NCI-H446 (cell line): ENCODE measurements around the gene NDUFAF8.

ENCODE experiments used
- DNase-seq, 2 experiments: peaks; one replicate each; lab custom pipeline; 2025; lab: John Stamatoyannopoulos, UW

The NDUFAF8 gene

DNA sequence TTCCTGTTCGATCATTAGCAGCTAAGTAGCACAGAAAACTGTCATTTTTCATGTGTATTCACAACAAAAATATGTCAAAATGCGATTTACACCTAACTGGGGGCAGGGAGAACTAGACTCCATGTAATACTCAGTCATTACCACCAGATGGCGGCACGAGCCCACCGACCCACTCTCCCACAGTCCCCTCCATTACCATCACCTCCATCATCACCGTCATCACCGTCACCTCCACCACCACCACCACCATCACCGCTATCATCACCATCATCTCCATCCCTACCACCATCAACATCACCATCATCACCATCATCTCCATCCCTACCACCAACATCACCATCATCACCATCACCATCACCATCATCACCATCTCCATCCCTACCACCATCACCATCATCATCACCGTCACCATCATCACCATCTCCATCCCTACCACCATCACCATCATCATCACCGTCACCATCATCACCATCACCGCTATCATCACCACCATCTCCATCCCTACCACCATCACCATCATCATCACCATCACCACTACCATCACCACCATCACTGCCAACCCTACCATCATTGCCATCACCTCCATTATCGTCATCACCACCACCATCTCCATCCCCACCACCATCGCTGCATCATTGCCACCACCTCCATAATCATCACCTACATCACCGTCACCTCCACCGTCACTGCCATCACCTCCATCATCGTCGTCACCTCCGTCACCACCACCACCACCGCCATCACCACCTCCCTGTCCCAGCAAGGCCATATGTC is 14.4 kb downstream of the NDUFAF8 start:
- DNase-seq = peak; percentile 61 to 72

DNA sequence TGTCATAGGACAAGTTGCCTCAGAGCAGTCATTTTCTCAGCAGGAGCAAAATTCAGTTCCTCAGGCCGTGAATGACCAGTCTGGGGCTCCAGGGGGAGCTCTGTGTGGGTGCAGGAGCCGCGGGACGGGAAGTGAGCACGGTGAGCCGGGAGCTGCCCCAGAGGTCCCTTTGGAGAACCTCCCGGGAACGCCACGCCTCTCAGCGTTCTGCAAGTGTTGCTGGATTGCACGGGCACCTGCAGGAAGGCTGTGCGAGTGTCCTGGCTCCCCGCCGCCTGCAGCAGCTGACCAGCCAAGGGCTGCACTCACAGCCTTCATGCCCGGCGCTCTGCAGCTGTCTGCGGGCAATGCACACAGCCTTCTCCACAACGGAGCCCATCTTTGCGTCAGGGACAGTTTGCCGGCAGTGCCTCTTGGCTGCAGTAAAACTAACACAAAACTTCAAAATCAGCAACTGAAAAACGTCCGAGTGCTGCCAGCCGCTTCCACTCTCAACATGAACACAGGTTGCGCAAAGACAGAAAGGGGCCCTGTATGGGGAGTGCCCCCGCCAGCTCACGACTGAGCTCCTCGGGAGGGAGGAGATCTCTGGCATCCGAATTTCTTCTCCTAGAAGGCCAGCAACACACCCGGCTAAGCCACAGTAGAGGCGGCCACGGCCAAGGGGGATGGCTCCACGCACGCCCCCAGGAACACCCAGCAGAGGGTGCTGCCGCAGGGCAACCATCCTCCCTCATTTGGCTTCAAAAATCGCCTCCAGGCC is 16.0 kb downstream of the NDUFAF8 start:
- DNase-seq = no peak

DNA sequence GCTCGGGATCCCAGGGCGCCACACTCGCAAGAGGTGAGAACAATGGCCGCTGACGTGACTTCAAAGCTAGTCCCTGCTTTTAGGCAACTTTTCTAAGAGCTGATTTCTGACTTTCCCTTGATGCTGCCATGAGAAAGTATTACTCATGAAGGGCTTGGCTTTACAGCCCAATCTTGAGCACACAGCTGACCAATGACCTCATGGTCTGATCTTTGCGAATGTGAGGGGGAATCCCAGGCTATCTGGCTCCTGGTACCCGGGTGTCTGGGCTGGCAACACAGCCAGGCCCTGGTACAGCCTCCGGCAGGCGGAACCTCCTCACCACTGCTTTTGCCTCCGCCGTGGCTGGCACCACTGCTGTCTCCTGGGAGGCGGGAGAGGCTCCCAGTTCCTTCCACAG is 17.5 kb downstream of the NDUFAF8 start:
- no peak for DNase-seq

DNA sequence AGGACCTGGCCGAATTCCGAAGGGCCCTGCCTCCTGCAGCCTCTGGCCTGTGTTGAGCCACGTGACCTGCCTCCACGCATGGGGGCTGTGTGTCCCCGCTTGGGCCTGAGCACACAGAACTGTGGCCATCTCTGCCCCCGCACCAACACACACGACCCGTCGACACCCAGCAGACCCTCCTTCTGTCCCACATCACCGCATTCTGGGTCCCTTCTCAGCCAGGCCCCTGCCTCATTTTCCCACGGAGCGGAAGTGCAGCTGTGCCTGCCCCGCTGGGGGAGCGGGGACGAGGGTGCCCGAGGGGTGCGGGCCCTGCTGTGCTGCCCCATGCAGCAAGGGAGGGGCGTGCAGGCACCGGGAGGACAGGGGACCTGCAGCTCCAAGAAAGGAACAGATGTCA is 18.4 kb downstream of the NDUFAF8 start:
- no peak for DNase-seq

DNA sequence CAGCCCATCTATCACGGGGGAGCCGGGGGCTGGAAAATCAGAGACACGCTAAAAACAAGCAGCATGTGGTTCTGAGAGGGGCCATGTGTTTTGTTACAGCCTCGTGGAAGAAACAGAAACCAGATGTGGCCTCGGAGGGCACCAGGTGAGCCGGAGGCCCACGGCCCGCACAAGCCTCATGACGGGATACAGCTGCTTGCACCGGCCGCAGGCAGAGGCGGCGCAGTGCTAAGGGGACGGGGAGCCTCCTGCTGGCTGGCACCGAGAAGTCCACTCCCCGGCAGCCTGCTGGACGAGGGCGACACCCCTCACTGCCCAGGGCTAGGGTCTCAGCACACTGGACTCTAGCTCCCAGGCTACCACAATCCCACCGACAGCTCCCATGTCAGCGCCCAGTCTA is 19.2 kb downstream of the NDUFAF8 start:
- no peak for DNase-seq

DNA sequence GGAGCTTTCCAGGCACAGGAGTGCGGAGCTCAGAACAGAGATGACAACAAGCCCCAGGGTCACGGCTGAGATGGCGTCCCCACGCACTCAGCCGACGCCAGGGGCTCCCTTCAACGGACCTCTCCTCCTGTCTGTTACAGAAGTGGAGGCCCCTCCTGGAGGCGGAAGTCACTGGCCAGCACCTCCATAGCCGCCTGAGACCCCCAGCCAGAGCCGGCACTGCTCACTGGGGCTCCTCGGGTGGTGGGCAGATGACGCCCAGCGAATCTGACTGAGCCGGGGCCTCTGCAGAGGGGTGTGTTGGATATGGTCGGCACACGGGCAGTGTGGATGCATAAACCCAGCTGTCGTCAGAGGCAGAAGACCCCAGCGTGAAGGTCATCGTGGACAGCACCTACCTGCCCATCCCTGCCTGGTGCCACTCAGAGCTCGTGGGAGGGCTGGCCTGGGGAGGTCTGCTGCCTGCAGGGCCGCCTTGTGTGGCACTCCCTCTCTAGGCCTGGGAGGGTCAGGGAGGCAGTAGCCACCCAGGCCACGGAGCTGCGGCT is 20.0 kb downstream of the NDUFAF8 start:
- DNase-seq = no peak

DNA sequence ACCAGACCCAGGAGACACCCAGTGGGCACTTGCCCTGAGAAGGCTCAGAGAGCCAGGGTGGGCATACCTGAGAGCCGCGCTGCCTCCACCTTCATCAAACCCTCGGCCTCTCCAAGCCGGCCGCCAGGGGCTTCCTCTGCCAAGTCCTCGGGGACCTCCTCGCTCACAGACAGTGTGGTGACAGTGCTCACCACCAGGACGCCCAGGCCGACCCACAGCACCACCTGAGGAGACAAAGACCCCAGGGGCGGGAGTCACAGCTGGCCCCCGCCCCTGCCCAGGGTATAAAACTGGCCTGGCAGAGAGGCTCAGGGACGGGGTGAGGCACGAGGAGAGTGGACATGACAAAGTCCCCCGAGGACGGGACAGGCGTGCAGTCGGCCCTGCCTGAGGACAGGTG is 21.1 kb downstream of the NDUFAF8 start:
- no peak for DNase-seq

DNA sequence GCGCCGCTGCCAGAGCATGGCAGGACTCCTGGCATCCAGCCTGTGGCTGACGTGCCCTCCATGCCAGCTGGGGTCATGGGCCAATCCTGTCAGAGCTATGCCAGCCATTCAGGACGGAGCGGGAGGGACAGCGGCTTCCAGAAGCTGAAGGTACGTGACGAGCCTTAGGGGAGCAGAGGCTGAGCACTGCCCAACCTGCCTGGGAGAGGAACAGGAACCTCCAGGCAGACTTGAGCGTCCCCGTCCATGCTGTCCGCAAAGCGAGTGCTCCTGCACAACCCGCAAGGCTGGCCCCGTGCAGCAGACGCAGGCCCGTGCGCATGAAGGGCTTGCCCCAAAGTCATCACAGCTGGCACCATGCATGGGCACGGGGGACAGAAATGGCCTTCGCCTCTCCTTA is 21.5 kb downstream of the NDUFAF8 start:
- no peak for DNase-seq

DNA sequence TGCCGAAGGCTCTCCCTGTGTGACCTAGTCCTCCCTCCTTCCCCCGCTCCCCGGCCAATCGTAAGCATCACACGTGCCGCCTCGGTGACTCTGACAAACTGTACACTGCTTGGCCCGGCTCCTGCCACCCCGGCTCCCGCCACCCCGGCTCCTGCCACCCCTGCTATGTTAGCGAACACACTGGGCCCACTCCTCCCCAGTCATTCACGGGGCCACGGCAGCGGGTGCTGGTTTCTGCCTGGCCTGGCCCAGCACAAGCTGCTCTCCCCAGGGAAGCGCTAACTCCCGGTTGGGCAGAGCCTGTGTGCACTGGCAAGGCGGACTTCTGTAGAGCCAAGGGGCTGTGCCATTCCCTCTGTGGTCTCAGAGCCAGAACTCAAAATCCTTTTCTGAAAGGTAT is 22.0 kb downstream of the NDUFAF8 start:
- no peak for DNase-seq

DNA sequence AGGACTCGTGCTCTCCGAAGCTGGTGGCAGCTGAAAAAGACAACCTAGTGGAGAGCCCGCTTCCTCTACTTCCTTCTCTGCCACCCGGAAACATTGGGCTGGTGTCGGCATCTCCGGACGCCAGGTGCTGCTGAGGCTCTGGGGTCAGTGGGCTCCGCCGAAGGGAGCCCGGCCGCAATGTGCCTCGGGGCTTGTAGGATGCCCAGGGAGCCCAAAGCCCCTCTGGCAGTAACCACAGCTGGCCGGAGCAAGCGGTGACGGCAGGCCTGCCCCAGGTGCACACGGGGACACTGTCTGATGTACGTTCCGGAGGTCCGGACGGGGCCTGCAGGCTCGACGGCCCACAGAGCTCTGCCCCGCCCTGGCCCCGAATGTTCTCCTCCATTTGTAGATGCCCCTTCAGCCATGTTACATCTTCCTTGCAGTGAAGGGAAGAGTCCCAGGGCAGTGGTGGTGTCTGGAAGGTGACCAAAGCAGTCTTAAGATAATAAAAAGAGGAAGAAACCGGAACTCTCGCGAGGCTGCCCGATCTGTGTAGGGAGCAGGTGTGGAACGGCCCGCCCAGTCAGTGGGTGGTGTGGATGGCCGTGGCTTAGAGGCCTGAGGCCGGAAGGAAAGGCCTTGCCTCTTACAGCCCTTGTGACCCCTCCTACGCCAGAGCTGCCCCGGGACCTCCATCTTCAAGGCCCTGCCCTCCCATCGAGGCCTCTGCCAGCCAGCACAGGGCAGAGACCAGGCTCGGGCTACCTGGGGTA is 22.6 kb downstream of the NDUFAF8 start:
- DNase-seq = no peak

DNA sequence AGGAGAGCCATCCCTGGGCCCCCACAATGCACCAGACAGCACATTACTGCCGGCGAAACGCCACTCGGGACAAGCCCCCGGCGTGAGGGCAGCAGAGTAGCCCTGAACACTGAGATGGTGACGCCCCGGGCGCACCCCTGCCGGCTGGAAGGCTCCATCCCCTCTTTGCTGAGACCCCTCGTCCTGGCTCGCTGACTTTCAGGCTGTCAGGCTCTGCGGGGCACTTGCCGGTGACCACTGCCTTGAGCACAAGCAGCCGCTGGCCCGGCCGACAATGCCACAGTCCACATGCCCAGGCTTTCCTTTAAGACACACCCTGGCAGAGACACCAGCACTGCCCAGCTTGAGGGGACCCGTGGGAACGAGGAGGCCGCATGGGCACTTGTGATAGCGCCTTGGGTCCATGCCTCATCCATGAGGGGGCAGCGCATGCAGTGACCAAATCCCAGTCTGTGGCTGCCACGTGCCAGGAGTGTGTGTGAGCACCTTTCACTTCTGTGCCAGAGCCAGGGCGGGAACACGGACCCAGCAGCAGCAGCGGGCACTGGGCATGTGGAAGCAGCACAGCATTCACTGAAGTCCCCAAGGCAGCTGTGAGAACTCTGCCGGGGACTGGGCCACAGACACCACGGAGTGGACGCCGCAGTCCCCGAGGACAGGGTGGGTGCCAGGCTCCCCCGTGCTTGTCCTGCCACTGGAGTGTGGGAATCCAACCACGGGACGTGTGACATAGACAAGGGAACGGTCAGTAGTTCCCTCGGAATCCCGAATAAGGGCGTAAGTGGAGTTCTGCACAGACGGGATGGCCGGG is 24.5 kb downstream of the NDUFAF8 start:
- no peak for DNase-seq

DNA sequence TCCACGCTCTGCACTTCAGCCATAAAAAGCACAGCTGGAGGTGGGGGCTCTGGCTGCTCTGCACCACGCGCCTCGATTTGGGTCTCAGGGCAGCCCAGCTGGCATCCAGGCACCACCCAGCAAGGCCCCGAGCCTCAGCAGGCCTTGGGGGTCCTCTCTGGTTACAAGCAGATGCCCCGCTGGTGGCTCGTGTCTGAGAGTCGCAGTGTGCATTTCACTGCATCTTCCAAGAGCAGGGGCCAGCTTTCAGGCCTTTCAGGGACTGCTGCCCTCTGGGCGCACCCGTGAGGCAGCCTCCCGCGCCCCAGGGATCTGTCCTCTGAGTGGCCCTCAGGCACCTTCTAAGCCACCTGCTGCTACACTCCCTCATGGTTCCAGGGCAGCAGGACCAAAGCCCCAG is 25.5 kb downstream of the NDUFAF8 start:
- no peak for DNase-seq

DNA sequence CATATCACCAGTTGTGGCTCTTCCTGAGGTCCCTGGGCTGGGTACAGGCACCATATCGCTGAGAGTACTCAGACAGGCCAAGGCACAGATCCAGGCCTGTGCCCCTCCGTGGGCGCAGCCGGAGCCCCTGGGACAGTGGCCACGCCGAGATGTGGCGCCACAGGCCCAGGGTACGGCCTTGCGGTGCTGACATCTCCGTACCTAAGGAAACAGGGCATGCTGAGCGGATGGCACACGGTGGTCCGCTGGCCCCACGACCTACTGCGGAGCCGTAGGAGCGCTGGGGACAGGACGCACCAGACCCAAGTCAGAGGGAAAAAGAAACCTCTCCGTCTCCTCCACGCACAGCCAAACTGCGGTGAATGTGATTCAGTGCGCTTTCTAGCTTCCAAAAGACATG is 26.5 kb downstream of the NDUFAF8 start:
- no peak for DNase-seq

DNA sequence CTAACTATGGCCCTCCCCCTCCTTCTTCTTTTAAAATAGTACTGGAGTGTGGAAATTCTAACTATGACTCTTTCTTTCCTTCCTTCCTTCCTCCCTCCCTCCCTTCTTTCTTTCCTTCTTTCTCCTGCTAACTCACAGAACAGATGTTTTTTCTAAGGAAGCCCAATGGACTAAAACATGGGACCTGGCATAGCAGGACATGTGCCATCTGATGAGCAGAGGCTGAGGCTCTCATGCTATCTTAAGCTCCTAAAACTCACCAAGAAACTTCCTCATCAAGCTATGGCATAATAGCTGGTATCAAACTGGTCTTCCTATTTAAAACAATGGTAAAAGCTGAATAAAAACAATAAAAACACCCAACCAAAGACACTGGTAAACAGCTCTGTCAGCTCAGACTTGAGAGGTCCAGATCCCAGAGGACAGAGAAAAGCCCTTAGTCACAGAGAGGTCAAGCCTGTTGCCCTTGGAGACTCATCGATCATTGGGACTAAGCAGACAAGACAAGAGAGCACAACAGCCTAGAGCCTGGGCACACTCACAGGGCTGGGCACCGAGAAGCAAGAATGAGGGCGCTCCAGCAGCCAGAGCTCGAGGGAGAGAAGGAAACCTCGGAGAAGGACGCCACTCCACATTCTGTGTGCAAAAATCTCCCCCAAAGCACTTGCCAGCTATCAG is 28.4 kb downstream of the NDUFAF8 start:
- DNase-seq = no peak

DNA sequence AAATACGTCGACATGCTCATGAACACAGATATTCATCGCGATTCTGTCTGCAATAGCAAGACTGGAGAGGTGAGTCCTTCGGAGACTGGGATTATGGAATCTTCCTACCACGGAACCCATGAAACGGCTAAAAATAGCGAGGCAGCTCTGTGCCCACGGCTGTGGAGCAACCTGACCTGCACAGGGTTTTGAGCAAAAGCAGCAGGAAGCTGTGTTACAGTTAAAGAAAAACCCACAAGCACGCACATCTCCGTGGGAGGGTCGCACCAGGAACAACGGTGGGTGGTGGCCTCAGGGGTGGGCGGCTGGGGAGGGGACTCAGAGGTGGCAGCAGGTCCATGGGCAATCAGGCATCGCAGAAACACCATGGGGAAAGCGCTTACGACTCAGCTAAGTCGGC is 31.2 kb downstream of the NDUFAF8 start:
- no peak for DNase-seq

DNA sequence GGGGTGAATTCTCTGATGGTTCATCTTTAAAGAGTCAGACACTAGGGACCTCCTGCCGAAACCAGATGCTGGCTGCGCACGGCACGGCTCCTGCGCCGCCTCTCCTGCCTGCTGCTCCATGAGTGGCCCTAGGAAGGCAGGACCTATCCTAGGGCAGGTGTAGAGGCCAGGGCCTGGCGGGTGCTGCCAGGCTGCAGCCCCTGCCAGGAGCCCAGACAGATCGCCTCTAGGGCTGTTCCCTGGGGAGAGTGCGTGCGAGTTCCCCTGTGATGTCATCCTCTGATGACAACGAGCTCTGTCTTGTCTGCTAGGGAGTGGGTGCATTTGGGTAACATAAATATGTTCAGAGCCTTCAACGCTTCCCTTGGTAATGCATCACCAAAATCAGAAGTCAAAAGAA is 32.1 kb downstream of the NDUFAF8 start:
- no peak for DNase-seq

DNA sequence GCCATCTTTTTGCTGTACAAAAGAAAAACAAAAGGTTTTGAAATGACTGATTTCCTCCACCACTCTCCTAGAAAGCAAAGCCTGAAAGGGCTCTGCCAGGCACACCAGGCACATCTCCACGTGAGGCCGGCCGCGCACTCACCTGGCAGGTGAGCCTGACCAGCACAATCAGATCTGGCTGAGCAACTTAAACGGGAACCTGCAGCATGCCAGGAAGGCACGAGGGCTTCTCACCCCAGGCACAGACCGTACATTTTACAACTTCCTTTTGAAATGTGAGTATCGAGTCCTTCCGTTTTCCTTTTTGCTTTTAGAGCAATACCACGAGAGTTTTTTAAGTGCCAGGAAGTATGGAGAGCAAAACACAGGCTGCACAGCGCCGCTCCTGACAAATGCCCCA is 33.5 kb downstream of the NDUFAF8 start:
- no peak for DNase-seq

DNA sequence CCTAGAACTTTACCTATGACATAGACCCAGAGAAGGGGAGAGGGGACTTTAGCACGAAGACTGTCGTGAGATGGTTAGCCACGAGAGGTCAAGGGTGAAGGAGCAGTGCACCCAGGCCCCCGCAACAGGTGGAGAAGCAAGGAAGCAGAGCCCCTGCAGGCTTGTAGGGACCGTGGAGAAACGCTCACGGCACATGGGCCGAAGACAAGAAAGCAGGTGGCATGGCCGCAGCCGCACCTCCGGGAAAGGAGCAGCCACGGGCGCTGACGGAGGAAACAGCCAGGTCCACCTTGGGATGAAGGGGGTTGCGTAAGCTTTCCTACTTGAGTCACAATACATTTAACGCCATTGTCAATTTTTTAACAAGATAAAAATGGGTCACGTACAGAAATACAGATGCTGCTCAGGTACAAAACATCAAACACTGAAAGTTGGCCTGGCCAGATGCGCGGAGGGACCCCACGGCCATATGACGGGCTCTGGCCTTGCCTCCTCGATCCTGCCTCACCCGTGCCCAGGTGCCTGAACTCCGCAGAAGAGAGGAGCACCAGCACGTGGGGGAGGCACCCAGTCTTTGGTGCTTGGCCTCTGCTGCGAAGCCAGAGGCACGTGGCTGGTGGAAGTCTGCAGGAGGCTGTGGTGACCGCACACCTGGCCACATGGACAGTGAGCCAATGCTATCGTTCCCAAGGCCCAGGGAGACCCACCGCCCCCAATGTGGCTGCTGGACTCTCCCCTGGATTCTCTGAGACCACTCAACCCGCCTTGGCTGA is 34.8 kb downstream of the NDUFAF8 start:
- no peak for DNase-seq

DNA sequence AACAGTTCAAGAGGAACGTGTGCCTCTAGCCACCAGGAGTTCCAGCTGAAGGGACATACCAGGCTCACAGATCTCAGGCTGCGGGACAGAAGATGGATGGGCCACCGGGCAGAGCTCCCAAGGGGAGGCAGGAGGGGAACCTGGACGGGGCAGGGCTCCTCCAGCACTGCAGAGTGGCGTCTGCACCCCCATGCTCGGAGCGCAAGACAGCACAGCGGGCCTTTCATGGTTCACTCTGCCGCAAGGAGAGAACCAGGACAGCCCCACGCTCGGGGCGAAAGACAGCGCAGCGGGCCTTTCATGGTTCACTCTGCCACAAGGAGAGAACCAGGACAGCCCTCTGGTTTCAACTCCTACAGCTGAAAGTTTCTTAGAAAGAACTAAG is 35.3 kb downstream of the NDUFAF8 start:
- no peak for DNase-seq

DNA sequence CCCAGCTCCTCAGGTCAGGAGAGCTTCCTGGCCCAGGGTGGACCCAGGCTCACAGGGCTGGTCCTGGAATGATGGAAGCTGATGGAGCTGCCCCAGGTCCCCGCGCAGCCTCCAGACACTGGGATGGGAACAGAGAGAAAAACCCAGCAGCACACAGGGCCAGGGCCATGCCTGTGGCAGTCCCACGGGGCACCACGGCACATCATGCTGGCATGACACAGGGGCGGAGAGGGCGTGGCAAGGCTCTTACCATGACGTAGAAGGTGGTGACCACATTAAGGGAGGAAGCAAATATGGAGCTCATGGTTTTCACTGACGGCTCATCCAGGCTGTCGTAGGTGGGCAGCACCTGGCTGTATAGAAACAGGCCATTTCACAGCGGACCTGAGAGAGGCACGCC is 37.7 kb downstream of the NDUFAF8 start:
- DNase-seq = no peak
